HG02852 (cell line): ENCODE results near the gene MAST4.
"Not testable (repeated sequence)": the region's sequence is repeated elsewhere in the genome, so short reads cannot be mapped to it uniquely, and the experiment has no call there.

Source experiments
- ATAC-seq: cut with Tn5 transposase; IDR thresholded peaks from one replicate; pipeline ENCODE4 v1.9.1; 2021; ENCODE audit warnings: mild to moderate bottlenecking, moderate library complexity; ENCODE audit not compliant: unreplicated experiment

The MAST4 gene

GRCh38 chr5:66805514-66806430, 209.6 kb downstream of the MAST4 start:
- ATAC-seq: no peak

GRCh38 chr5:66807743-66808142, 211.6 kb downstream of the MAST4 start:
- ATAC-seq: no peak

GRCh38 chr5:66808663-66809062, 212.5 kb downstream of the MAST4 start:
- ATAC-seq: no peak

GRCh38 chr5:66810151-66810550, 214.0 kb downstream of the MAST4 start:
- ATAC-seq: no peak

GRCh38 chr5:66810848-66811261, 214.7 kb downstream of the MAST4 start:
- ATAC-seq: no peak

- no peak for ATAC-seq
Measured at GRCh38 chr5:66812291-66812690, 216.1 kb downstream of the MAST4 start.

- ATAC-seq: no peak
Measured at GRCh38 chr5:66813306-66813705, 217.1 kb downstream of the MAST4 start.

- no peak for ATAC-seq
Measured at GRCh38 chr5:66814146-66814991, 218.2 kb downstream of the MAST4 start.

- ATAC-seq: no peak
Measured at GRCh38 chr5:66818304-66818934, 222.2 kb downstream of the MAST4 start.

GRCh38 chr5:66818935-66819328, 222.7 kb downstream of the MAST4 start:
- ATAC-seq: no peak

GRCh38 chr5:66820630-66821207, 224.5 kb downstream of the MAST4 start:
- ATAC-seq: no peak

- ATAC-seq: no peak
Measured at GRCh38 chr5:66821688-66822429, 225.7 kb downstream of the MAST4 start.

- ATAC-seq: not testable (repeated sequence)
Measured at GRCh38 chr5:66822906-66823305, 226.7 kb downstream of the MAST4 start.

GRCh38 chr5:66824476-66824875, 228.3 kb downstream of the MAST4 start:
- ATAC-seq: no peak

- ATAC-seq: no peak
Measured at GRCh38 chr5:66826263-66826662, 230.1 kb downstream of the MAST4 start.

- no peak for ATAC-seq
Measured at GRCh38 chr5:66826696-66827095, 230.5 kb downstream of the MAST4 start.

GRCh38 chr5:66828046-66828547, 231.9 kb downstream of the MAST4 start:
- ATAC-seq: peak; percentile 23

- ATAC-seq: peak; percentile 84
Measured at GRCh38 chr5:66828548-66829357, 232.6 kb downstream of the MAST4 start.

GRCh38 chr5:66829358-66829674, 233.1 kb downstream of the MAST4 start:
- no peak for ATAC-seq
